Chondrocyte (in vitro differentiated cells): ENCODE data around the gene RAI2. TPM values are rescaled to one million over a fixed set of nuclear protein-coding genes. Genes with fewer than 3 reads are reported as not detected.
"Not testable (repeated sequence)": the region's sequence is repeated elsewhere in the genome, so short reads cannot be mapped to it uniquely, and the experiment has no call there.

Experiments
- DNase-seq: peaks from one replicate; pipeline ENCODE4 v3.0.0; 2021; ENCODE audit warnings: mixed read lengths, low spot score
- H3K27ac Mint-ChIP-seq: one replicate; pipeline ENCODE4 v1.8.0; 2021; ENCODE audit warnings: mild to moderate bottlenecking, moderate library complexity, mixed read lengths; ENCODE audit not compliant: unreplicated experiment
- H3K27me3 Mint-ChIP-seq: 2 replicates; pipeline ENCODE4 v1.8.0; 2021; ENCODE audit warnings: low read depth, mixed read lengths
- H3K36me3 Mint-ChIP-seq: 2 replicates; pipeline ENCODE4 v1.8.0; 2021; ENCODE audit warnings: low read depth, mixed read lengths
- H3K4me1 Mint-ChIP-seq: 2 replicates; pipeline ENCODE4 v1.8.0; 2021; ENCODE audit warnings: low read depth, mild to moderate bottlenecking, mixed read lengths
- H3K4me3 Mint-ChIP-seq: one replicate; pipeline ENCODE4 v1.8.0; 2021; ENCODE audit warnings: mild to moderate bottlenecking, moderate library complexity, mixed read lengths; ENCODE audit not compliant: unreplicated experiment
- H3K9me3 Mint-ChIP-seq: 2 replicates; pipeline ENCODE4 v1.8.0; 2021; ENCODE audit warnings: low read depth, mixed read lengths
- CTCF ChIP-seq: fragments of 200-600 bp; sonication (generic); IDR thresholded peaks from 2 replicates; pipeline ENCODE4 v1.5.0; 2021; ENCODE audit warnings: antibody characterized with exemption, mild to moderate bottlenecking, moderate library complexity
- total RNA-seq: library from RNA; stranded (reverse); gene quantifications from 3 replicates; pipeline ENCODE4 v1.2.1, GENCODE V29; 2021

The RAI2 gene
- total RNA-seq, 1 donor from 2014 or later: 0.97 TPM

DNA sequence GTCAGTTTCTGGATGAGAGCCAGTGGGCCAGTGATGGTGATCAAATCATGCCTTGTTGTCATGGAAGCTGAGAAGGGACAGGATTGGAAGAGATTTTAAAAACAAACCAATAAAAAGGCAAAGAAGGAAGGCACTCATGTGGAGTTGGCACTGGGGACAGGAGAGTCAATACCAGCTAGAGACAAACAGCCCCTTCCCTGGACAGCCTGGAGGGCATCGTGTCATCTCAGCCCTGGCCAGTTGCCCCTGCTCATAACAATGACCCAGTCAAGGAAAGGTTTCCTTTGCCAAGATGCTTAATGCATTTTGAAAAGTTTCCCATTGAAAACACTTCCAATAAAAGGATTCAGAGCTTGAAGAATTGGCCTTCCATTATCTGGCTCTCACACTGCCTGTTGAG is 68.3 kb downstream of the RAI2 start:
- no peaks in the 10 kb centered on the region for H3K36me3 Mint-ChIP-seq

DNA sequence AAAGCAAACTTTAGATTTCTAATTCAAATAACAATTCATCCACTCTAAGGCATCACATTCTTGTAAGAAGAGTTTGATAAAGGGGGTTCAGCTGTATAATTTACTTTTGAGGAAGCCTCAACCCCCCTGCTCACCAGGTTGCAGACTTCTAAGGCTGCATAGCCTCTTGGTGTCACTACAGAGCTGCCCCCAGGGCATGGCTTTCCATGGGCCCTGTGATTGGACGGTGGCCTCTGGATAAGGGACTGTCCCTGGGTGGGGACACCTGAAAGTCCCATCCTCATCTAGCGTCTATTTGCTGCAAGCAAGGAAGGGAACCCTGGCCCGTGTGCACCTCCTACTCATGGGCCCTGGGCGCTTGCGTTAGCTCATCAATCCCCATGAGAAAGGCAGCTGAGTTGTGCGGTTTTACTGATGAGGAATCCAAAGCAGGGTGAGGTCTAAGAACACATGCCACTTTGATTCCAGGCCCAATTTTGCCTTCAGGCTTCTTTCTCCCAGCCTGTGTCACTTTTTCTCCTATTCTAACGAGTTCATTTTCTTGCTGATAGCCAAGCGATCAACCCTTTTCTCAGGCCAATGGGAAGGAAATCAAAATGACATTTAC is 72.0 kb downstream of the RAI2 start:
- H3K36me3 Mint-ChIP-seq: no peaks in the 10 kb centered on the region
- peaks cover 5% of the 10 kb centered on the region for H3K4me1 Mint-ChIP-seq
- H3K4me3 Mint-ChIP-seq: no peak overlapping the region
- peaks cover 11% of the 10 kb centered on the region for H3K27me3 Mint-ChIP-seq
- no peak for DNase-seq
- H3K27ac Mint-ChIP-seq: no peak overlapping the region
- TF ChIP-seq CTCF: no peak
- peaks cover 4% of the 10 kb centered on the region for H3K9me3 Mint-ChIP-seq

More for the DNA sequence above, 68.3 kb downstream of the RAI2 start:
- peaks cover 5% of the 10 kb centered on the region for H3K4me1 Mint-ChIP-seq
- peaks cover 9% of the 10 kb centered on the region for H3K27me3 Mint-ChIP-seq
- H3K27ac Mint-ChIP-seq: no peak overlapping the region
- peaks cover 2% of the 10 kb centered on the region for H3K9me3 Mint-ChIP-seq
- no peak for DNase-seq
- no peak overlapping the region for H3K4me3 Mint-ChIP-seq
- TF ChIP-seq CTCF: no peak

DNA sequence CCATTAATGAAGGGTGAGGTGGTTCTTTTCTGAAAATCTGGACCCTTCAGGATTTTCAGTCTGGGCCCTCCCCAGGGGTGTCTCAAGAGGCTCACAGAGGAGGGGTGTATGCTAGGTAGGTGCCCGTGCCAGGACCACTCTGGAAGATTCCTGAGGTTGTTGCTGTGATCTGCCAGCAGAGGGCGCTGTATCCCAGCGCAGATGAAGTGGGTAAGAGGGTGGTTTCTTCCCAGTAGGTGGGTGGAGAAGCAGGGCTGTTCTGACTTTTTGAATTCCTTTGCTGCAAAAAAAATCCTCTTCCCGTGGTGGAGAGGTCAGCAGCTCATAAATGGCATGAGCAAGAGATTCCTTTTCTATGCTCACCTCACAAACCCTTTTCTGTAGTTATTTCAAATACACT is 72.7 kb downstream of the RAI2 start:
- H3K36me3 Mint-ChIP-seq: no peaks in the 10 kb centered on the region
- TF ChIP-seq CTCF: peak; percentile 85
- H3K27ac Mint-ChIP-seq: peak overlapping the region; percentile 27
- H3K4me3 Mint-ChIP-seq: no peak overlapping the region
- H3K27me3 Mint-ChIP-seq: peaks cover 11% of the 10 kb centered on the region
- peaks cover 4% of the 10 kb centered on the region for H3K9me3 Mint-ChIP-seq
- H3K4me1 Mint-ChIP-seq: peaks cover 5% of the 10 kb centered on the region
- DNase-seq: no peak

DNA sequence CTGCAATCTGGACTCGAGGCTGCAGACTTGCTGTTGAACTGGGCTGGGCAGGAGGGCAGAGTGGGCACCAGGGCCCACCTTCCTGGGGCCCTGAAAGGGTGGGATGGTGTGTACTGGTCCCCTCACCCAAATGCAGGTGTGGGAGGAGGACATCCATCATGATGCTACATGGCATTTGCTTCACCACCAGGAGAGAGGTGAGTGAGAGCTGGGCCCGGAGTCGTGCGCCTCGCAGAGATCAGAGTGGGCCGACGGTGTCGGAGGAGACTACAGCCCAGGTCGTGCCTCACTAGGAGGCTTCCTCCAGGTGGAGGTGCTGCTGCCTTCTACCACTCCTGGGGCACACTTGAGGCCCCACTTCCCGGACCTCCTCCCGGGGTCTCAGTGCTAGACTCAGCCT is 73.5 kb downstream of the RAI2 start:
- H3K4me1 Mint-ChIP-seq: peaks cover 5% of the 10 kb centered on the region
- H3K27me3 Mint-ChIP-seq: peaks cover 11% of the 10 kb centered on the region
- no peak for TF ChIP-seq CTCF
- H3K27ac Mint-ChIP-seq: no peak overlapping the region
- no peak overlapping the region for H3K4me3 Mint-ChIP-seq
- no peak for DNase-seq
- peaks cover 4% of the 10 kb centered on the region for H3K9me3 Mint-ChIP-seq
- H3K36me3 Mint-ChIP-seq: no peaks in the 10 kb centered on the region

- not testable (repeated sequence) for H3K9me3 Mint-ChIP-seq, H3K36me3 Mint-ChIP-seq, H3K4me1 Mint-ChIP-seq, DNase-seq, H3K27ac Mint-ChIP-seq
- H3K27me3 Mint-ChIP-seq: peaks cover 11% of the 10 kb centered on the region
- H3K4me3 Mint-ChIP-seq: peak overlapping the region; percentile 42
Observed at GRCh38 chrX:17786554-17787347, 74.3 kb downstream of the RAI2 start.
